Astrocyte of the cerebellum (primary cell): Measurements from ENCODE around the gene STRBP.

Experiments used
- DNase-seq: peaks from one replicate; pipeline ENCODE4 v3.0.0-alpha.2; 2011; ENCODE audit warnings: low read depth
- H3K4me3 ChIP-seq: 2 replicates; pipeline ENCODE4 v1.5.1; 2011; ENCODE audit warnings: mild to moderate bottlenecking, low read depth, low read length, moderate library complexity
- CTCF ChIP-seq: IDR thresholded peaks from 2 replicates; pipeline ENCODE4 v1.5.1; 2012; ENCODE audit warnings: low read length, low read depth, moderate library complexity, mild to moderate bottlenecking; ENCODE audit errors: missing control alignments
- in situ Hi-C: cut with HindIII; loops from 2 replicates; pipeline ENCODE4 v1.10.0; 2017; ENCODE audit warnings: low sequenced_read_pairs

The STRBP gene

GRCh38 chr9:123115146-123115913 lies 153.1 kb downstream of the STRBP start:
- in situ Hi-C loops = no loop called here
- H3K4me3 ChIP-seq = no peak overlapping the region
- no peak for DNase-seq
- TF ChIP-seq CTCF = no peak

- no peak for TF ChIP-seq CTCF
- no peak overlapping the region for H3K4me3 ChIP-seq
- DNase-seq = no peak
- in situ Hi-C loops = no loop called here
These were observed 155.2 kb downstream of the STRBP start for GRCh38 chr9:123113185-123113584.

- no peak for DNase-seq
- in situ Hi-C loops = no loop called here
- H3K4me3 ChIP-seq = no peak overlapping the region
- no peak for TF ChIP-seq CTCF
These were observed 156.1 kb downstream of the STRBP start for GRCh38 chr9:123112015-123112975.

GRCh38 chr9:123111427-123112014 lies 156.9 kb downstream of the STRBP start:
- no peak overlapping the region for H3K4me3 ChIP-seq

GRCh38 chr9:123109540-123110279 lies 158.7 kb downstream of the STRBP start:
- TF ChIP-seq CTCF = no peak
- in situ Hi-C loops = loop anchor here (5.0 kb wide), 1 partner anchor 243 kb away; no protein-coding TSS in a partner anchor
- DNase-seq = no peak
- no peak overlapping the region for H3K4me3 ChIP-seq

More at GRCh38 chr9:123111427-123112014, 156.9 kb downstream of the STRBP start:
- DNase-seq = no peak
- in situ Hi-C loops = no loop called here
- no peak for TF ChIP-seq CTCF
